HG03064 (cell line): ENCODE results near the gene XPR1.

ENCODE experiments used
- ATAC-seq: cut with Tn5 transposase; IDR thresholded peaks from one replicate; pipeline ENCODE4 v1.9.1; 2021; ENCODE audit warnings: low read depth; ENCODE audit not compliant: unreplicated experiment

Gene XPR1

GRCh38 chr1:180863158-180863775, 231.4 kb downstream of the XPR1 start:
- ATAC-seq, result no peak

- ATAC-seq, result no peak
Observed at GRCh38 chr1:180881806-180882509, 250.1 kb downstream of the XPR1 start.

- no peak for ATAC-seq
Observed at GRCh38 chr1:180884588-180885300, 252.9 kb downstream of the XPR1 start.

GRCh38 chr1:180886338-180886737, 254.5 kb downstream of the XPR1 start:
- no peak for ATAC-seq

- ATAC-seq, result no peak
Observed at GRCh38 chr1:180887841-180888240, 256.0 kb downstream of the XPR1 start.

GRCh38 chr1:180888870-180889269, 257.0 kb downstream of the XPR1 start:
- peak; percentile 68 for ATAC-seq

GRCh38 chr1:180889325-180889724, 257.5 kb downstream of the XPR1 start:
- no peak for ATAC-seq

- ATAC-seq, result no peak
Observed at GRCh38 chr1:180892272-180892671, 260.4 kb downstream of the XPR1 start.

- ATAC-seq, result no peak
Observed at GRCh38 chr1:180892675-180893074, 260.9 kb downstream of the XPR1 start.

- no peak for ATAC-seq
Observed at GRCh38 chr1:180893614-180894013, 261.8 kb downstream of the XPR1 start.

- no peak for ATAC-seq
Observed at GRCh38 chr1:180896161-180896560, 264.3 kb downstream of the XPR1 start.

GRCh38 chr1:180898441-180899219, 266.8 kb downstream of the XPR1 start:
- no peak for ATAC-seq

GRCh38 chr1:180899262-180899661, 267.4 kb downstream of the XPR1 start:
- no peak for ATAC-seq

- no peak for ATAC-seq
Observed at GRCh38 chr1:180901076-180901990, 269.5 kb downstream of the XPR1 start.

- no peak for ATAC-seq
Observed at GRCh38 chr1:180902541-180902940, 270.7 kb downstream of the XPR1 start.

GRCh38 chr1:180905927-180906326, 274.1 kb downstream of the XPR1 start:
- no peak for ATAC-seq

- ATAC-seq, result no peak
Observed at GRCh38 chr1:180906511-180906910, 274.7 kb downstream of the XPR1 start.

- ATAC-seq, result no peak
Observed at GRCh38 chr1:180907313-180908055, 275.7 kb downstream of the XPR1 start.

GRCh38 chr1:180908074-180908765, 276.4 kb downstream of the XPR1 start:
- ATAC-seq, result no peak
